Posterior vena cava (tissue), 2 donors: ENCODE measurements around the gene UNC5C. TPM values are rescaled to one million over a fixed set of nuclear protein-coding genes. Genes with fewer than 3 reads are reported as not detected.

ENCODE experiments used
- DNase-seq: peaks from one replicate; pipeline ENCODE4 v3.0.0-alpha.2; 2020; ENCODE audit warnings: low spot score
- intact Hi-C, 2 donors: fragments of 100-400 bp; cut with DNase I; formaldehyde crosslinking; loops; one replicate each; pipeline versions ENCODE4 v1.14.1 to v1.14.2; 2022 to 2023
- total RNA-seq, 2 donors: library from RNA; stranded (reverse); fragmentation: NEBNext Ultra II Directional; extraction: Animal tissue kit (Norgen Biotek cat#: 25700); gene quantifications; one replicate each; pipeline ENCODE4 v1.2.1, GENCODE V29; 2021
- donor health status: DM: yes; HTN: yes; CAD: no.
- donor health status: DM: yes; HTN: yes; CAD: no.

The UNC5C gene
- total RNA-seq, 2 donors from 2014 or later: 9.2 to 14.9 TPM

DNA sequence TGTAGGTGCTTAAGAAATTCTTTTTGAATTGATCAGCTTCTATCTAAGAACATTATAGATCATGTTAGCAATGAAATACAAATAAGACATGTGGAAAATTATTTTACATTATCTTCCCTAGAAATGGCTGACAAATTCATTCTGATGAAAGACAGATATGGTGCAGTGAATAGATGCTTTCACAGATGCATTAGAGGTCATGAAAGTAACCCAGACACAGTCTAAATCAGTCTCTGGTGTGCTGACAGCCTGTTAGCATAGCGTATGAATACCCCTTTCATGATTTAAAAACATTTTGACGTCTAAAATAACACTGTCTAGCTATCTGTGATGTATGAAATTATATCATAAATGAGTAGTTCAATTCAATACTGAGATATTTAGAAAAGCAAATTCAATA is 180.9 kb downstream of the UNC5C start:
- intact Hi-C loops: no loop called here
- no peak for DNase-seq

DNA sequence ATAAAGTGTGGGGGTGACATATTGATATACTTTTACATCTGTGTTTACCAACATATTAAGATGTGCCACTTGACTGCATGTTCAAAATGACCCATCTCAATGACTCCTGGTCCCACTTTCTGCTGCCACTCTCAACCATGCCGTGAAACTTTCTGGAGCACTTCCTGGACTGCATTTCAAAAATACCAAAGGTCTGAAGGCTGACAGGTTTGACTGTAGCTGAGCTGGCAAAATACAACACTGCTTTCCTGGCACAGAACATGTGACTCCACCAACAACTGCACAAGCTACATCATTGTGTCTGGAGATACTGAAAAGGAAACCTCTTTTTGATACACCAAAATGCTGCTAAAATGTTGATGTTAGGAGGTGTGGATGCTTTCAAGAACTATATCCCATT is 184.8 kb downstream of the UNC5C start:
- no peak for DNase-seq
- intact Hi-C loops: loop anchor here in 1 of 2 donors (5.0 kb wide), 1 partner anchor 238 kb away; no protein-coding TSS in a partner anchor

DNA sequence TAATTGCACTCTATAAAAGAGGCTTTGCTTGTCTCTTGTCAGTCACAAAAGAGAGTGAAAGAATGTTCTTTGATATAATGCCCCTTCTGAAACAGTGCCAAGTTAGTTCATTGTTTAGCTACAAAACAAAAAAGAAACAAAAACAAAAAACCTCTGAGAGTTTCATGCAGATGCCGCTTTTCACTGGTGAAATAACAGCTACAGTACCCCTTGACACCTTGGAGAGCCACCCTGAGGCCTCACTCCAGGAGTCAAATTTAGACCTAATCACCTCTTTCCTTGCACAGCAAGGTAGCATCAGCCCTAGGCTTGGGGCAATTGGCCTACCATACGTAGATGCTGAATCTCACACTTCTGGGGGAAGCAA is 185.2 kb downstream of the UNC5C start:
- intact Hi-C loops: loop anchor here in 1 of 2 donors (5.0 kb wide), 1 partner anchor 239 kb away; no protein-coding TSS in a partner anchor
- DNase-seq: no peak

DNA sequence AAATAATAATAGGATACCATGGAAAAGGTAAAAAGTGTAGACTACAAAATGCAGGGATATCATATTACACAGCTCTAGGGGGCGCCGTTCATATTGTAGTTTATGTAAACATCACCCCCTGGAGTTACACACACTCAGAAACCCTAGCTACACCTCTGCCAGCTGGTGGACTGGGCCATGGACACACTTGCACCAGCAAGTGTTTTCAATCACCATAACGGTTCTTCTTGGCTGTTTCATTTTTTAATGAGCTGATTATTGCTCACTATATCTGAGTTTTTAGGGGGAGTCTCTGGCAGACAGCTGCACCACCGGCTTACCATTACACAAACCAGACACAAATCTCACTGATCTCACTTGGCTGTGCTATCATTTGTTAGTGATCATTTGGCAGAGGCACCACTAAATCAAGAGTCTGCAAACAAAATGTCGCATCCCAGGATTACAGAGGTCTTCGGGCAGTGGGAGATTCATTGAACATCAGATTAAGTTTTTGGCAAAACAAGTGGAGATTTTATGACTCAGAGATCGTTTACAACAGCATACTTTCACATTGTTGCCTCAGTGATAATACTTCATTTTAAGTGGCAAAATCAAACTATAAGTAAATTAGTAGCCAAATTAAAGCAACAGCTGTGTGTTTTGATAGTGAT is 185.7 kb downstream of the UNC5C start:
- DNase-seq: no peak
- intact Hi-C loops: loop anchor here in 1 of 2 donors (5.0 kb wide), 1 partner anchor 239 kb away; no protein-coding TSS in a partner anchor

DNA sequence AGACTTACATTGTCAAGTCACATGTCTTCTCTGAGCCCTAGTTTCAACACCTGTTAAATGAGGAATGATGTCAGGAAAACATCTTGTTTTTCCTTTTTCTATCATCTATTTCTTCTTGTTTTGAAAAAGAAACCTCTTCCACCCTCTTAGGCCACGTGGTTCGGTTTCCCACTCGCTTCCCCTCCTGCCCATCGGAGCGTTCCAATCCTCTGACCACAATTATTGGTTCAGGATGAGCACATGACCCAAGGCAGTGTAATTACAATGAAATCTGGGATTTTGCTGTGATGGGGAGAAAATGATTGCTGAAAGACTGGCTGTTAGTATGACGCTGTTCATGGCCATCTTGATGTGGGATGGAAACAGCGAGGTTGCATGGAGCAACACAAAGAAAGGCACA is 186.7 kb downstream of the UNC5C start:
- intact Hi-C loops: loop anchor here in 1 of 2 donors (5.0 kb wide), 1 partner anchor 240 kb away; no protein-coding TSS in a partner anchor
- no peak for DNase-seq

DNA sequence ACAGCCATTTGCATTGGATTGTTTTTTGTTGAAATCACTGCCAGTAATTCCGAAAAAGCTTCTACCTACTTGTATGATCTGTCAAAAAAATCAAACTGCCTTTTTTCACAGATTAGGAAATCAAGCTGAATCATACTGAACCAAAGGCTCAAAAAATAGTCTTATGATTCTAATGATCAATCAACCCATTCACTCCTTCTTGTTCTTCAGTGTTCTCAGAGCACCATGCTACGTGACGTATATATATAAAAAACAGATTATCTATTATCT is 187.1 kb downstream of the UNC5C start:
- DNase-seq: no peak

DNA sequence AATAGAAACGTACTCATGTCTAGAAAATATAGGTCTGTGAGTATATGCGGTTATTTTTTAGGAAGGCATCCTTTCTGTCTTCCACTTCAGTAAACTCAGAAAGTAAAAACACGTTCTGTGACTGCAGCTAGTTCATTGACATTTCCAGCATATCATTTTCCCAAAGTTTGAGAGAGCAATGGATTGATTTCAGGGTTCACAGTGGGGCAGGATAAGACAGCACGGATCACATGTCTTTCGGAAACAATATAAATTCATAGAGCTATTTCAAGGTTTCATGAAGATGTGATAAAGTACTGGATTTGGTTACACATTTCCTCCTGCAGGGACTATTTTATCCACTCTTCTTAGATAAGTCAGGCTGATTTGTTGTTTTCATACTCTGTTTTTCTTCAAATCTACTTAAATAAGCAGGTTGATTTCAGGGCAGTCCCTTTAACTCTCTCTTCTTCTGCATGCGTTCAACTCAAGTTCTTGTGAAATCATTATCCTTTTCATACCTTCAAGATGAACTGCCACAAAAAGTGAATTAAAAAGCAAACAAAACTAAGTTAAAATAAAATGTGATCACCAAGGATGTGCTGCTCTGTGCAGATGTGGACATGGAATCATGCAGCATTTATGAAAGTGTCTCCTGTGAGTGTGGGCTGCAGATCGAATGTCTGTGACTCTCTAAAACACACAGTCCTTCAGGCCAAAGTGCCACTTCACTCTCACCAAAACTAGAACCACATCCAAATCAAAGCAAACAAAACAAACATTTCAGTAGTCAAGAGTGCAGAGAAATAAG is 187.7 kb downstream of the UNC5C start:
- no peak for DNase-seq
- intact Hi-C loops: loop anchor here in 1 of 2 donors (5.0 kb wide), 1 partner anchor 241 kb away; no protein-coding TSS in a partner anchor

More for the DNA sequence above, 187.1 kb downstream of the UNC5C start:
- intact Hi-C loops: loop anchor here in 1 of 2 donors (5.0 kb wide), 1 partner anchor 241 kb away; no protein-coding TSS in a partner anchor

DNA sequence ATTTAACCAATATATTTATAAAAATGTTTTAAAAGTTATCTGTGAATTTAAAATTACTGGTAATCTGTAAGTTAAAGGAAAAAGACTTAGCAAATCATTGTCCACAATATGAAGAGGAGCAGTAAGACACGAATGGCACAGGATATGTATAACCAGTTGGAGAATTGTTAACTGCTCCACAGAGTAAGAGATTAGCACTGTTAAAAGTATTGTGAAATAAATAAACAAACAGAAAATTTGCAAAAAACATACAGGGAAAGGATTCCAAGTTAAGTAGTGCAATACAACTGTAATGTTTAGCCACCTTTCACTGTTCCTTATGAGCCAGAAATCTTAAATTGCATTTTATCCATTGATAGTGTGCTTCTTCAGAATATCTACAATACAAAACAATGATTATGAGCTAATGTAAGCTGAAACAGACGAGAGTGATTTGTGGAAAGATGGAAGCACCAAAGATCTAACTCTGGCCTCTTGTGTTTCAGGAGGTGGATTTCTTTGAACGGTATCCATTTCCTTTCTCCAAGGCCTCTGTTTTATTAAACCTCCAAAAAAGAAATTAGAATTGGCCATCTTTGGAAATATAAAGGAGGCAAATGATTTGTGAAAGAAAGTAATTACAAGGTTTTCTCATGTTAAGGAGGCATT is 188.4 kb downstream of the UNC5C start:
- DNase-seq: no peak
- intact Hi-C loops: loop anchor here in 1 of 2 donors (5.0 kb wide), 1 partner anchor 242 kb away; no protein-coding TSS in a partner anchor

DNA sequence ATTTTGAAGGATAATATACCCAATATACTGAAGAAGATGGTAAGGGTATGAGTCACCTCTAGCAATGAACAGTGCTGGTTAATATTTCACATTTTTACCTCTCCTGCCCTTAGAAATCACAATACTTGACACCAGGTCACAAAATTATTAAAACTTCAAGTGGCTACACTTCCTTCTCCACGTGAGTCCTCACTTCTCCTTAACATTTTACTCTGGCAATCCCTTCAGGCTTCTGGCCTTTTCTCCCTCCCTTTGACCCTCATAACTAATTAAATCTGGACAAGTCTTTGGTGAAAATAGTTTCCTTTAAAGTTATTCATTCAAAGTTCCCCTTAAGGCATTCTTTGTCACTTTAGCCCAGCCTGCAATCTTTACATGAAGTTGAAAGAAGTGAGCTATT is 190.4 kb downstream of the UNC5C start:
- no peak for DNase-seq
- intact Hi-C loops: no loop called here

DNA sequence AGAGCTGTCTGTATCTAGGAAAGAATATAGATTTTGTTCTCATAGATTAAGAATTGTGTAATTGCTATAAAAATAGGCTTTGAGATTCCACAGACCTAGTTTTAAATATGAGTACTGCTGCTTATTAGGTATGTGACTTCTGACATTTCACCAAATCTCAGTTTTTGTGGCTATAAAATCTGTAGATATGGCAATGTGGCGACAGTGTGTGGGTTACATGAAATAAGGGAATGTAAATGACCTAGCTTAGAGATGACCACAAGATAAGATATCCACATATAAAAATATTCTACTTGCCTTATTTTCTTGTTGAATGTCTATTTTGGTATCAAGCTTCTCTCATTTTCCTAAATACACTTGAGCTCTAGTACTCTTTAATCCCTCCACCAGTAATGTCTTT is 193.8 kb downstream of the UNC5C start:
- intact Hi-C loops: no loop called here

DNA sequence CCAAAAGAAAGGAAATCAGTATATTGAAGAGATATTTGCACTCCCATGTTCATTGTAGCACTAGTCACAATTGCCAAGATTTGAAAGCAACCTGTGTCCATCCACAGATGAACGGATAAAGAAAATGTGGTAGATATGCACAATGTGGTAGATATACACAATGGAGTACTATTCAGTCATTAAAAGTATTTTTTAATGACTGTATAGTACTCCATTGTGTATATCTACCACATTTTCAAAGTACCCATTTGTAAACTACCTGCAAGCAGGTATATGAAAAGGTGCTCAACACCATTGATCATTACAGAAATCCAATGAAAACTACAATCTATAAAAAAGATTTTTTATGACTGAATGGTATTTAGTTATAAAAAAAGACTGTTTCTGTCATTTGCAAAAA is 200.4 kb downstream of the UNC5C start:
- intact Hi-C loops: no loop called here
- no peak for DNase-seq

More for the DNA sequence above, 193.8 kb downstream of the UNC5C start:
- DNase-seq: no peak

DNA sequence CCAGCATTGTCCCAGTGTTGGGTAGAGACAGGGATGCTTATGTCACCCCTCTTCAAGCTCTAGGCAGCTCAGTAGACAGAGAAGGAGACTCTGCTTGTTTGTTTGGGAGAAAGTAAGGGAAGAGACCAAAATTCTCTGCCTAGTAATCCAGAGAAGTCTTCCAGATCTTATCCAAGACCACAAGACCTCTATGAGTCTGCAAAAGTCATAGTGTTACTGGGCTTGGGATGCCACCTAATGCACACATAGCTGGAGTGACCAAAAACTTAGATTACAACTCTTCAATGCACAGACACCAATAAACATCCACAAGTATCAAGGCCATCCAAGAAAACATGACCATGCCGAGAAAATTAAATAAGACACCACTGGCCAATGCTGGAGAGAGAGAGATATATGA is 205.5 kb downstream of the UNC5C start:
- no peak for DNase-seq
- intact Hi-C loops: no loop called here

DNA sequence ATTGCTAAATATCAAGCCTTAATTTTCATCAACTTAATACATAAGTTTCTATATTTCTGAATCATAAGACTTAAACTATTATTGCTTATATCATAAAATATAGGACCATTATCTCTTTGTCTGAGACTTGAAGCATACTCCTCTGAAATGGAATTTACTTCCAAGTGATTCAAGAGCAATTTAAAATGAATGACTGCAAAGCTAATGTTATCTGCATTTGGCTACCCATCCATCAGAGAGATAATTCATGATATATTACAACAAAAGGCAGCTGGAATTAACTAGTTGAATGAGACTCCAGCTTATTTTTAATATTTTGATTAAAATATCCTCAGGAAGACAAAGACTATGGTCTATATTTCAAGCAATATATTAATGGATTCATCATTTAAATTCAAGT is 208.6 kb downstream of the UNC5C start:
- intact Hi-C loops: no loop called here
- DNase-seq: no peak

DNA sequence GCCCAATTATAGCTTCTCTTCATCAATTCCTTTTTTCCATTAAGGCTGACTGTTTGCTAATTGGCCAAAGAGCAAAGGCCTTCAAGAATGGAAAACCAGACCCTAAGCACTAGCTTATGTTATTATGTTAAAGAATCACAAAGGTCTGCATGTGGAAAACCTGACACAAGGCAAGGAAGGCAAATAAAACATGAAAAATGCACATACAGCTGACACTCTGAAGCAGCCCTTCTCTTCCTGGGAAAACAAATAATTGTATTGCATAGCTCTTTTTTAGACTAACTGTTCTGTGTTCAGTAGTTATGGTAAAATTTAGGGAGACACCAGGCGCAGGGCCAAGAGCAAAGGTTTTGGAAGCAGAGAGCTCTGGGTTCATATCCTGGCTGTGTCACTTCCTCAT is 223.1 kb downstream of the UNC5C start:
- intact Hi-C loops: no loop called here
- DNase-seq: no peak

DNA sequence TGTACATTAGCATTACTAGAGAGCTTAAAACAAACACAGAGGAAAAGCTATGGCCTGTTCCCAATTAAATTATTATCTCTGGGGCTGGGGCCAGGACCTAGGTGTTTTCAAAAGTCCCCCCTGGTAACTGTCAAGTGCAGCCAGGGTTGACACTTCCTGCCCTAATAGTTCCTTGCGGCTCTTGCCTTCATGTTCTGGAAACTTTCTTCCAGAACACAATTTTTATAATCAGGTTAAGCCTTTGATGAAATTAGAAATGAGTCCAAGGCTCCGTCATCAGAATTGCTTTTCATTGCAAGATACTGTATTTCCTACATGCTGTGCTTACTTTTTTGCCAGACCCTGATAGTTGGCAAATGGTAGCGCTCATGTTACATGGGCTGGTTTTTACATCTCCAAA is 229.6 kb downstream of the UNC5C start:
- intact Hi-C loops: no loop called here
- no peak for DNase-seq

DNA sequence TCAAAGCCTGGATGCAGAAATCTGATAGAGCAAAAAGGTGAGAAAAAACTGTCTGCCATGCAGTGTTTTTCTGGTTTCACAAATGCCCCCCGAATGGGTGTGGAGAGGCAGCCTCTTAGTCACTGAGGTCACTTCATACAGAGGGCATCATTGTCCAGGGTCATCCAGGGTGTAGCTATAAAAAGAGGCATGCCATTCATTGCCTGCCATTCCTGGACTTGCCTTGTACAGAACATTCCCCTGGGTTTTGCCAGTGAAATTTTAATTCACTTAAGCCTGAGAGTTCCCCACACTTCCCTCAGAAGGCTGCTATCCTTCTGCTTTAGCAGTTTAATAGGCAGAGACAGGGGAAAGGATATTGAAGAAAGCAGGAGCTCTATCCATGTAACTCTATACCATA is 230.3 kb downstream of the UNC5C start:
- no peak for DNase-seq
- intact Hi-C loops: no loop called here

DNA sequence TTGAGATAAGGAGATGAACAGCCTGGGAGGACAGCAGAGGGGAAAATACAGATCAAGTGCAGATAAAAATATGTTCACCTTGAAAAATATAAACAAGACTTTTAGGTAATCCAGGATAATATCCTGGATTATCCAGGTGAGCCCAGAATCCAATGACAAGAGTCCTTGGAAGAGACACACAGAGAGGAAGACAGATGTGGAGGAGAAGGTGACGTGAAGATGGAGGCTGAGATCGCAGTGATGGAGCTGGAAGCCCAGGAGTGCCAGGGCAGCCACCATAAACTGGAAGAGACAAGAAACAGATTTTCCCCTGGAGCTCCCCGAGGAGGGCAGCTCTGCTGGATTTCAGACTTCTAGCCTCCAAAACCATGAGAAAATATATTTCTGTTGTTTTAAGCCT is 230.7 kb downstream of the UNC5C start:
- intact Hi-C loops: no loop called here

DNA sequence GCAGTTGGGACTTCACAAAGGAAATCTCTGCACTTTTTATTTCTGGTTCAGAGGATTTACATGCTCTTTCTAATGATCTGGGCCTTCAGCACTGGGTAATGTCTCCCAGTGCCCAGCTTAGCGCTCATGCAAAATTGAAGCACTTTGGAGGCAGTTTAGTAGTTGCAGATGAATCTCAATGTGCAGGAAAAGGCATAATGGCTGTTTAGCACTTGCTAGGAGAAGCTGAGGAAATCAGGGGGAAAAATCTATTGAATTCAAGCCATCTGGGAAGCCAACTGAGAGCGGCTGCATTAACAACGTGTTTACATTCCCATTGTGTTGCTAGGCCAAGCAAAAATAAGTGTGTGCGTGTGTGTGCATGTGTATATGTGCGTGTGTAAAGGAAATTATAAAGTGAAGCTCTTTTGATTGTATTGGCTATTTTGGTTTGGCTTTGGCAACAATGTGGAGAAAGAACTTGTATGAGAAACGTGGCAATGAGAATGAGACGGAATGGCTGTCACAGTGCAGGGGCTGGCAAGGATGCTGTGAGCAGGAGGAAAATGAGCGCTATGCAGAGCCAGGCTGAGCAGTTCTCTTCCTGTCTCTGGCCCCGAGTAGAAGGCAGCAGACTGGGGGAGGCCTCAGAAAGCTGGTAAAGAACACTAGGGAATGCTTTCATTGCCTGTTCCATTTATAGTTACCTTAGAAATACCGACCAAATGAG is 231.5 kb downstream of the UNC5C start:
- no peak for DNase-seq
- intact Hi-C loops: no loop called here

More for the DNA sequence above, 230.7 kb downstream of the UNC5C start:
- no peak for DNase-seq

DNA sequence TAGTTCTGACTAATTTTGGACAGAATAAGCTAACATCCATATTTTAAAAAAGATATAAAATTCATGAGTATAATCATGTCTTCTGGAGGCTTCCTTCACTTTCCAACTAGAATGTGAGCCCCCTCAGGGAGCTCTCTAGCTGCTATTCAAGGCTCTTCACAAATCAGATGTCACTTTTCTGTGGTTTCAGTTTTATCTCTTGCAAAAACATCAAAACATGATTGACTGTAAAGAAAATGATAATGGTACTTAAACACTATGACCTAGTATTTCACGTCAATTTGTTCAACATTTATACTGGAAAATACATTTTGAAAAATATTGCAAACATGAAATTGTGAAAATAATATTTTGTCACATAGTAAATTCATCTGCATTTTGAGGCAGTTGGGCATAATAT is 234.2 kb downstream of the UNC5C start:
- intact Hi-C loops: no loop called here
- DNase-seq: no peak

DNA sequence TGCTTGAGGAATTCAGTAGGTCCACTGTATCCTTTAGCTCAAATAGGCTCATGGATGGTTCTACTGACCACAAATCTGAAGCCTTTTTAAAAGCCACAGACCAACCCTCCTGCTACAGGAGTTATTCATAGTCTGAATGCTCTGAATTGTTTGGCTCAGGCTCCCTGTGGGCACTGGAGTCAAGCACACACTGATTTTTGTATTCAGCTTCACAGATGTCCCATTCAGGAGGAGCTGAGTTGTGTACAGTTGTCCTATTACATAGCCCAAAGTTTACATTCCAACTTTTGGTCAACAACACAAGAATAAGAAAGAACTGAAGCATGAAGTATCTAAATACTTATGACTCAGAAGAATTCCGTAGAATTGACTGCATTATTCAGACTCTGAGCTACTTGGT is 243.9 kb downstream of the UNC5C start:
- no peak for DNase-seq
- intact Hi-C loops: no loop called here
